HG02763 (cell line): ENCODE measurements around the gene MYL5.
"Not testable (repeated sequence)": the region's sequence is repeated elsewhere in the genome, so short reads cannot be mapped to it uniquely, and the experiment has no call there.

Experiments used
- ATAC-seq: cut with Tn5 transposase; IDR thresholded peaks from one replicate; pipeline ENCODE4 v1.9.1; 2021; ENCODE audit warnings: mild to moderate bottlenecking, moderate library complexity; ENCODE audit not compliant: unreplicated experiment

The MYL5 gene

GRCh38 chr4:635851-636627 lies 38.3 kb upstream of the MYL5 start:
- no peak for ATAC-seq

- no peak for ATAC-seq
Observed at GRCh38 chr4:636628-637159, 37.6 kb upstream of the MYL5 start.

DNA sequence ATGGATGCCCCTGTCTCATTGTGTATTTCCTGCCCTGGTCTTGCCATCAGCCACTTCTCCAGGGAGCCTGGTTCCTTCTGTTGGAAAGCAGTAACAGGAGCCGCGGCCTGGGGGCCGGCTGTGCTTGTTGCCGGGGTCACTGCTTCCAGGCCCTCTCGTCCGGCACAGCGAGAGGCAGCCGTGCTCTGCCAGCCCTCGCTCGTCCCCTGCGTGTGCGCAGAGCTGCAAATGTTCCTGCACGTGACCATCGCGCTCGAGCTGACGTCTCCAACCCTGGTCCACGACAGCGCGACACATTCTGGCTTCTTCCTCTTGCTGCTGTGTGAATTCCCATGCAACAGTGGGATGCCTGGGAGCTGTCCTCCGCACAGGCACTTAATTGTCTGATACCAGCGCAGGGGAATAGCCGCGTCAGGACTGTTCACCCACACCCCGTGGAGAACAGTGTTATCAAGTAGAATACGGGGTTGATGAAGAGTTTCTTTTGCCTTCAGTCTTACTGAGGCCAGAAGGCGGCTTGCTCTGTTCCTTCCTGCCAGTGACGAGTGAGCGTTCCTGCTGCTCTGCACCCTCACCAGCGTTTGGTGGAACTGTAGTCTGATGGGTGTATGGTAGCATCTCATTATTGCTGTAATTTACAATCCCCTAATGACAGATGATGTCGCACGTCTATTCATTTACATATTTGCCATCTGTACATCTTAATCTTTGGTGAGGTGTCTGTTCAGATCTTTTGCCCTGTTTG lies 36.6 kb upstream of the MYL5 start:
- ATAC-seq: no peak

DNA sequence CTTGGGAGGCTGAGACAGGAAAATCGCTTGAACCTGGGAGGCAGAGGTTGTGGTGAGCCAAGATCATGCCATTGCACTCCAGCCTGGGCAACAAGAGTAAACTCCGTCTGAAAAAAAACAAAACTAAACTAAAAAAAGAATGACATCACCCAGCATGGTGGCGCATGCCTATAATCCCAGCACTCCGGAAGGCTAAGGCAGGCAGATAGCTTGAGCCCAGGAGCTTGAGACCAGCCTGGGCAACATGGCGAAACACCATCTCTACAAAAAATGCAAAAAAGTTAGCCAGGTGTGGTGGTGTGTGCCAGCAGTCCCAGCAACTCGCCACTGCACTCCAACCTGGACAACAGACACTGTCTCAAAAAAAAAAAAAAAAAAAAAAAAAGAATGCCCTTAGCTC lies 32.0 kb upstream of the MYL5 start:
- ATAC-seq: not testable (repeated sequence)

GRCh38 chr4:646460-646859 lies 27.9 kb upstream of the MYL5 start:
- no peak for ATAC-seq

- ATAC-seq: no peak
Observed at GRCh38 chr4:647481-647880, 26.9 kb upstream of the MYL5 start.

GRCh38 chr4:648579-649292 lies 25.6 kb upstream of the MYL5 start:
- ATAC-seq: no peak

GRCh38 chr4:649293-649625 lies 25.1 kb upstream of the MYL5 start:
- no peak for ATAC-seq

DNA sequence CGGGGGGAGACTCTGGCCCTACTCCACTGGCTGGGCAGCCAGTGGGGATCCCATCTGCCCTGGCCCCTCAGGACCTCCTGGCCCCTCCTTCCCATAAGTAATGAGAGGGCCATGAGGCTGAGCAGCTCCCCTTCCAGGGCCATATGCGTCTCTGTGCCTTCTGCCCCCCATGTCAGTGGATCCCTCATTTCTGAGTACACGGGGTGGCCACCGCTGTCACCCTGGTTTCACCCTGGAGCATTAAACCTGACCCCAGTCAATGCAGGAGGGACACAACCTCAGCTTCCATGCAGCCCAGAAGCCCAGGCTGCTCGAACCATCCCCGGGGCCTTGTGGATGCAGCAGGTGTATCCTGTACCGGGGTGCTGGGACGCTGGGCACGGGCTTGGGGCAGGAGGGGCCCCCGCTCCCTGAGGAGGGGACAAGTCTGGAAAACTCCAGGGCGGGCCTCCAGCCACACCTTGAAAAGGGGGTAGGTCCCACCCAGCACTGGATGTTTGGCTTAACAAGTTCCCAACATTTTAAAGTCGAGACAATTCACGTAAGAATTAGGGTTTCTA lies 24.5 kb upstream of the MYL5 start:
- no peak for ATAC-seq

DNA sequence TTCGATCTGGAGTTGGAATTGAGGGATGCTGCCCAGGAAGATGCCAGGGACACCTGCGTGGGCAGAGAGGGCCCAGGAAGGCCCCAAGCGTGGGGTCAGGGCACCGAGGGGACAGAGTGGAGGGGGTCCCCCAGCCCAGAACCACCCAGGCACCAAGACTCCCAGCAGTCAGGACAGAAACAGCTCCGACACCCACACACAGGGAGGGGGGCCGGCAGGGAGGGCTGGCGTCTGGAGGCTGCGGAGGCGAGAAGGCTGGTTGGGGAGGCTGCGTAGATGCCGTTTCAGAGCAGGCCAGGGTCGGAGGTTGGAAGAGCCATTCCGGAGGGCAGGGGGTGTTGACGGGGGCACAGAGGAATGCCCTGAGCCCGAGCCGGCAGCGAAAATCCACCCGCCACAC lies 23.9 kb upstream of the MYL5 start:
- no peak for ATAC-seq

DNA sequence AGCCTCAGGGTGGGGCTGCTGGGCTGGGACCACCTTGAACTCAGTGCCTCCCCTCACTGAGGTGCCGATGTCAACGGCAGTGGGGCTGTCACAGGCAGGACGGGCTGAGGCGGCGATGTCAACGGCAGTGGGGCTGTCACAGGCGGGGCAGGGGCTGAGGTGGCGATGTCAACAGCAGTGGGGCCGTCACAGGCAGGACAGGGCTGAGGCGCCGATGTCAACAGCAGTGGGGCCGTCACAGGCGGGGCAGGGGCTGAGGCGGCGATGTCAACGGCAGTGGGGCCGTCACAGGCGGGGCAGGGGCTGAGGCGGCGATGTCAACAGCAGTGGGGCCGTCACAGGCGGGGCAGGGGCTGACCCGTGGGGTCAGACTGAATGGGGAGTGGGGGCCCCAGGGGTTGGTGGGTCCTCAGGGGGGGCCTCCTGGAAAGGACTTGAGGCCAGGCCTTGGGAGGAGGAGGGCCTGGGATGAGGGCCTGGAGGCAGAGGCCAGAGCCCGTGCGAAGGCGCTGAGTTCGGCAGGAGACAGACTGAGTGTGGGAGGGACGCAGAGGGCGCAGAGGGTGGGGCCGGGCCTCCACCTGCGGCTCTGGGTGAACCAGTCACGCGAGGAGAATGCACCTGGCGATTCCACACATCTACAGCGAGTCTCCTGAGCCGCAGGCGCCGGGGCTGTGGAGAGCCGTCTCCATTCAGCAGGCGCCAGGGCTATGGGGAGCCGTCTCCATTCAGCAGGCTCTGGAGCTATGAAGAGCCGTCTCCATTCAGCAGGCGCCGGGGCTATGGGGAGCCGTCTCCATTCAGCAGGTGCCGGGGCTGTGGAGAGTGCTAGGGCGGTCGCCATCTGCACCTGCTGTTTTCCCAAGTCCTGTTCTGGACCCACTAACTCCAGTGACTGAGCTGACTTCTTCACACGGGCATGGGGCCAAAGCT lies 23.1 kb upstream of the MYL5 start:
- ATAC-seq: no peak

DNA sequence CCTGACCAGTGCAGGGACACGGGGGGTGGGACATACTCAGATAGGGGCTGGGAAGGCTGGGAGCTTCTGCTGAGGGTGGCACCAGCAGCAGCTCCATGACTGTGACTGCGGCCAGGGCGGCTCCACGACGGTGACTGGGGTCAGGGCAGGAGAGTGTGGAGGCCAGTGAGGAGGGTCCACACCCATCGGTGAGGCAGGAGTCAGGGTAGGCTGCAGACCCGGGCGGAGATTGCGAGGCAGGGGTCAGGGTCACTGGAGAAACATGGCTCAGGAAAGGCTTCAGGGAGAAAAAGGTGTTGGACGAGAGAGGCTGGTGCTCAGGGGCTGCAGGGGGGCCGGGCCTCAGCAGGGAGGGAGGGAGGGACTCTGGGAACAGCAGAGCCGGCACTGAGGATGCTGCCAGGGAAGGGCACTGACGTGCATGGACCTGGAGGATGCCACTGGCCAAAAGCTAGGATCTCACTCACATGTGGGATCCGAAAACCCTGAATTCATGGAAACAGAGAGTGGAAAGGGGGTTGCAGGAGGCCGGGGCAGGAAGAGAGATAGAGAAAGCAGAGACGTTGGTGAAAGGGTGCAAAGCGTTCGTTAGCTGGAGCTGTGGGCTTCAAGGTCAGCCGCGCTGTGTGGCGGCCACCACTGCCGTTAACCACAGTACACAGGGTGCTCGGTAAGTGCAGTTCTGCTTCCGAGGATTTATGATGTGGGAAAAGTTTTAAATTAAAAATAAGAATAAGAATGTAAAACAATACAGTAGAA lies 22.3 kb upstream of the MYL5 start:
- ATAC-seq: no peak

- no peak for ATAC-seq
Observed at GRCh38 chr4:653080-653821, 21.1 kb upstream of the MYL5 start.

DNA sequence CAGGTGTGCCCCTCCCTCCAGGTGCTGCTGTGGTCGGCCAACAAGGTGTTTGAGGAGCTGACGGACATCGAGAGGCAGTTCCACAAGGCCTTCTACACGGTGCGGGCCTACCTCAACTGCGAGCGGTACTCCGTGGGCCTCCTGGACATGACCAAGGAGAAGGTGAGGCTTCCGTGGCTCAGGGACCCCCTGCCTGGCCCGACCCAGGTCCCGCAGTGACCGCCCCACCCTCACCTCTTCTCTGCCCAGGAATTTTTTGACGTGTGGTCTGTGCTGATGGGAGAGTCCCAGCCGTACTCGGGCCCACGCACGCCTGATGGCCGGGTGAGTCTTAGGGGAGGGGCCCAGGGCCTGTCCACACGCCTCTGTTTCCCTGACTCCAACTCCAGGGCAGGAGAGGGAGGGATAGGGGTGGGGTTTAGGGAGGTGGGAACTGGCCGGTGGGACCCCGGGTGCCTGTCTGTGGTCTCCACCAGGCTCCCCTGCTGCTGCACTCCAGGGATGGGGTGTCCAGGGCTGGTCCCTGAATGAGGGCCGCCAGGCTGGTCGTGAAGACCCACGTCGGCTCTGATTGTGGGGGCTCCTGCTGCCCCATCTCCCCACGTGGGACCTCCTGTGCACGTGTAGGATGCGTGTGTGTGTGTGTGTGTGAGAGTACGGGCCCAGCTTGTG lies 20.4 kb upstream of the MYL5 start:
- no peak for ATAC-seq

DNA sequence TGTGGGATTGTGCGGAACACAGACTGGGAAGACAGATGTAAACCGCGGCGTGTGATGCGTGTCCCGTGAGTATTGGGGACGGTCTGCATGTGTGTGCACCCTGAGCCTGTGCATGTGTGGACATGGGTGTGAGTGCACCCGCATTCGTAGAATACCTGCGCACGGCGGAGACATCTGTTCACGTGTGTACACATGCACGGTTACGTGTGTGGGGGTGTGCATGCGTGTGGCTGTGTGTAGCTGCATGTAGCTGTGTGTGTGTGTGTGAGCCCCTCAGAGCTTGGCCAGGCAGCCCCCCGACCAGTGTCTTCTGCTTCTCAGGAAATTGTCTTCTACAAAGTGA lies 19.9 kb upstream of the MYL5 start:
- ATAC-seq: no peak

DNA sequence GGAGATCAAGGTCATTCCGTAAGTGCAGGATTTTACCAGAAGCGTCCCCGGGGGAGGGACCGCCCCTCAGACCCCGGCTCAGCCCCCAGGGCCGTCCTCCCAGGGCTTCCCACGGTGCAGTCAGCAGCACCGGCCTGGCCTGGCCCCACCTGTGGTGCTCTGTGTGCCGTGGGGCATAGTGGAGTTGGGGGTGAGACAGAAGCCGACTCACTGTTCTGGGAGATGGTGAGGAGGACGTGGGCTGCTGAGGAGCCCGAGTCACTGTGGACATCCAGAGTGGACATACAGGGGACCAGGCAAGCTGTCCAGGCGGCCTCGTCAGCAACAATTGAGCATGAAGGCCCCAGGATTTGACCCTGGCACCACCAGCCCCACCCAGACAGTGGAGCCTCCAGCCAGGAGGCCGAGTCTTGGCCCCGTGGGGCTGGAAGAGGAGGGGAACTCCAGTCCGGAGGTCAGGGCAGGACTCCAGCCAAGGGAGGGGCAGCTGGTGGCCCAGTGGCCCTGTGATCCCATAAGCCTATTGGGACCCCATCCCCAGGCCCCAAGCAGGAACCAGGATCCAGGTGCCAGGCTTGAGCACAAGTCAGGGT lies 19.4 kb upstream of the MYL5 start:
- ATAC-seq: no peak

GRCh38 chr4:655464-656151 lies 18.7 kb upstream of the MYL5 start:
- no peak for ATAC-seq
